T1000 (cell line): ENCODE results near the gene RPS3A.
A peak's percentile ranks its signal among the peaks of the same experiment; 100 is the strongest.
"Not testable (repeated sequence)": the region's sequence is repeated elsewhere in the genome, so short reads cannot be mapped to it uniquely, and the experiment has no call there.

ENCODE experiments used
- DNase-seq: peaks from one replicate; lab custom pipeline; 2025; ENCODE audit warnings: mixed read lengths; lab: John Stamatoyannopoulos, UW

RPS3A gene

GRCh38 chr4:151099229-151099975 is at the start of gene RPS3A:
Gene RPS3A, plus strand, starts transcription at chr4:151099628. Its CDS starts 25 bp downstream, at chr4:151099653.
- DNase-seq: peak; percentile 94

GRCh38 chr4:151052785-151053184 is 46.6 kb upstream of the RPS3A start:
- DNase-seq: no peak

GRCh38 chr4:151055539-151055938 is 43.9 kb upstream of the RPS3A start:
- DNase-seq: no peak

GRCh38 chr4:151063143-151063542 is 36.3 kb upstream of the RPS3A start:
- DNase-seq: not testable (repeated sequence)

- no peak for DNase-seq
Measured at GRCh38 chr4:151067316-151067970, 32.0 kb upstream of the RPS3A start.

- no peak for DNase-seq
Measured at GRCh38 chr4:151074416-151074916, 25.0 kb upstream of the RPS3A start.

- DNase-seq: not testable (repeated sequence)
Measured at GRCh38 chr4:151077978-151078377, 21.4 kb upstream of the RPS3A start.

GRCh38 chr4:151087467-151087866 is 12.0 kb upstream of the RPS3A start:
- DNase-seq: no peak

- DNase-seq: no peak
Measured at GRCh38 chr4:151091047-151091446, 8.4 kb upstream of the RPS3A start.

- no peak for DNase-seq
Measured at GRCh38 chr4:151092488-151092887, 6.9 kb upstream of the RPS3A start.

GRCh38 chr4:151093203-151093602 is 6.2 kb upstream of the RPS3A start:
- DNase-seq: no peak

GRCh38 chr4:151094290-151094751 is 5.1 kb upstream of the RPS3A start:
- DNase-seq: no peak

- no peak for DNase-seq
Measured at GRCh38 chr4:151095142-151095541, 4.3 kb upstream of the RPS3A start.

- DNase-seq: no peak
Measured at GRCh38 chr4:151097759-151098158, 1.7 kb upstream of the RPS3A start.

- no peak for DNase-seq
Measured at GRCh38 chr4:151098979-151099228, 524 bp upstream of the RPS3A start.

- no peak for DNase-seq
Measured at GRCh38 chr4:151099976-151100417, 569 bp downstream of the RPS3A start.

- DNase-seq: no peak
Measured at GRCh38 chr4:151100531-151100930, 1.1 kb downstream of the RPS3A start.

- DNase-seq: no peak
Measured at GRCh38 chr4:151103758-151104157, 4.3 kb downstream of the RPS3A start.

GRCh38 chr4:151104621-151105020 is 5.2 kb downstream of the RPS3A start:
- DNase-seq: no peak

GRCh38 chr4:151105454-151106032 is 6.1 kb downstream of the RPS3A start:
- no peak for DNase-seq

- no peak for DNase-seq
Measured at GRCh38 chr4:151107063-151107462, 7.6 kb downstream of the RPS3A start.

GRCh38 chr4:151110236-151110635 is 10.8 kb downstream of the RPS3A start:
- no peak for DNase-seq

GRCh38 chr4:151114338-151114737 is 14.9 kb downstream of the RPS3A start:
- no peak for DNase-seq
